HEK293T (cell line): ENCODE results near the gene KLHDC7B.

Source experiments
- FOXK2 ChIP-seq: fragments of 450-650 bp; IDR thresholded peaks from 2 replicates; pipeline ENCODE4 v1.6.1; 2016; ENCODE audit warnings: mild to moderate bottlenecking
- HDGF ChIP-seq: fragments of 450-650 bp; IDR thresholded peaks from 2 replicates; pipeline ENCODE4 v1.6.1; 2017; ENCODE audit warnings: antibody characterized with exemption, borderline replicate concordance
- L3MBTL2 ChIP-seq: fragments of 450-650 bp; conservative IDR thresholded peaks from 2 replicates; pipeline ENCODE4 v1.6.1; 2016; ENCODE audit warnings: mild to moderate bottlenecking
- NFRKB ChIP-seq: fragments of 450-650 bp; IDR thresholded peaks from 2 replicates; pipeline ENCODE4 v1.6.1; 2016; ENCODE audit warnings: mild to moderate bottlenecking, moderate library complexity

GRCh38 chr22:50525104-50525857, 20.4 kb upstream of the KLHDC7B start, which contains the start of gene SCO2:
- TF ChIP-seq L3MBTL2 (peak; percentile 79), FOXK2 (no peak), NFRKB (no peak), HDGF (no peak)
